HT-29 (cell line): ENCODE data around the gene PPM1D. TPM values are rescaled to one million over a fixed set of nuclear protein-coding genes. Genes with fewer than 3 reads are reported as not detected.
"Not testable (repeated sequence)": the region's sequence is repeated elsewhere in the genome, so short reads cannot be mapped to it uniquely, and the experiment has no call there.

ENCODE experiments used
- DNase-seq: peaks from one replicate; pipeline ENCODE4 v3.0.0-alpha.2; 2015; ENCODE audit warnings: low spot score
- total RNA-seq: library from RNA; depleted of rRNA; stranded (reverse); fragments of >200 nt; shearing (Covaris generic); gene quantifications from 2 replicates; pipeline ENCODE4 v1.2.3, GENCODE V29; 2014

The PPM1D gene
- total RNA-seq, 1 experiment from 2014 or later = 13.1 TPM

DNA sequence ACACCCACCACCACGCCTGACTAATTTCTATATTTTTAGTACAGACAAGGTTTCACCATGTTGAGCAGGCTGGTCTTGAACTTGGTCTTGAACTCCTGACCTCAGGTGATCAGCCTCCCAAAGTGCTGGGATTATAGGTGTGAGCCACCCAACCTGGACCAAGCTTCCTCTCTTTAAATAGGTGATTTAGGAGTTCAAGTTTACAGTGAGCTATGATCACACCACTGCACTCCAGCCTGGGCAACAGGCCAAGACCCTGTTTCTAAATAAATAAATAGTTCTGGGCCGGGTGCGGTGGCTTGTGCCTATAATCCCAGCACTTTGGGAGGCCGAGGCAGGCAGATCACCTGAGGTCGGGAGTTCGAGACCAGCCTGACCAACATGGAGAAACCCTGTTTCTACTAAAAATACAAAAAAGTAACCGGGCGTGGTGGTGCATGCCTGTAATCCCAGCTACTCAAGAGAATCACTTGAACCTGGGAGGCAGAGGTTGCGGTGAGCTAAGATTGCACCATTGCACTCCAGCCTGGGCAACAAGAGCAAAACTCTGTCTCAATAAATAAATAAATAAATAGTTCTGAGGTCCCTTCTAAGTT is 6.5 kb upstream of the PPM1D start:
- not testable (repeated sequence) for DNase-seq

DNA sequence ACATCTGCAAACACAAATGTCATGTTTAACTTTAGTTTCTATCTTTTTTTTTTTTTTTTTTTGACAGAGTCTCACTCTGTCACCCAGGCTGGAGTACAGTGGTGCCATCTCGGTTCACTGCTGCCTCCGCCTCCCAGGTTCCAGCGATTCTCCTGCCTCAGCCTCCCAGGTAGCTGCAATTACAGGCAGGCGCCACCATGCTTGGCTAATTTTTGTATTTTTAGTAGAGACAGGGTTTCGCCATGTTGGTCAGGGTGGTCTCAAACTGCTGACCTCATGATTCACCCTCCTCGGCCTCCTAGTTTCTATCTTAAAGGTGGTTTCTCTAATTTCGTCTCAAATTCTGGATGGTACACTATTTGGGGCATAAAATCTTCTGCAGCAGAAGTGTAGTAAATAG is 5.8 kb upstream of the PPM1D start:
- not testable (repeated sequence) for DNase-seq

DNA sequence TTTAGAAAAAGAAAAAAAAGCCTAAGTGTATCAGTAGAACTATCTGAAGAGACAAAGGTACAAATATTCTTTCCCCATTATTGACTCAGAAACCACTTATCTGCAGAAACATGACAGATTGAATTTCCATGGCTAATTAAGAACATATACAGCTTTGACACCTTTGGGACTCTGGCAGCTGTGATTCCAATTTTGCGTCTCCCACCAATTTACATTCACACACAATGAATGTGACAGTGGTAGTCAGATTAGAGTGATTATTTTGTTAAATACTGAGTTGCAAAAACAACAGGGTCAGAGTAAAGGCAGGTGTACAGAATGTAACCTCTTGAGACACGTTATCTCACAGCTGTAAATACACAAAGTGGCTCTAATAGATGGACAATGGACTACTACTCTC is 5.3 kb upstream of the PPM1D start:
- DNase-seq = no peak

DNA sequence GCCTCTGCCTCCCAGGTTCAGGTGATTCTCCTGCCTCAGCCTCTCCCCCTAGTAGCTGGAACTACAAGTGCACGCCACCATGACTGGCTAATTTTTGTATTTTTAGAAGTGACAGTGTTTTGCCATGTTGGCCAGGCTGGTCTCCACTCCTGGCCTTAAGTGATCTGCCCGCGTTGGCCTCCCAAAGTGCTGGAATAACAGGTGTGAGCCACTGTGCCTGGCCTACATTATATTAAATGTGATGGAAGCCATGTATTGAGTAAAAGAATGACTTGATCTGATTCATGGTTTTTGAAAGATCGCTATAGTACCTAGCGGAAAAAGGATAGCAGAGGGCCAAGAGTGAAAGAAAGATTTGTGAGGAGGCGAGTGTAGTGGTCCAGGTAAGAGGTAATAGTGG is 2.7 kb upstream of the PPM1D start:
- no peak for DNase-seq

DNA sequence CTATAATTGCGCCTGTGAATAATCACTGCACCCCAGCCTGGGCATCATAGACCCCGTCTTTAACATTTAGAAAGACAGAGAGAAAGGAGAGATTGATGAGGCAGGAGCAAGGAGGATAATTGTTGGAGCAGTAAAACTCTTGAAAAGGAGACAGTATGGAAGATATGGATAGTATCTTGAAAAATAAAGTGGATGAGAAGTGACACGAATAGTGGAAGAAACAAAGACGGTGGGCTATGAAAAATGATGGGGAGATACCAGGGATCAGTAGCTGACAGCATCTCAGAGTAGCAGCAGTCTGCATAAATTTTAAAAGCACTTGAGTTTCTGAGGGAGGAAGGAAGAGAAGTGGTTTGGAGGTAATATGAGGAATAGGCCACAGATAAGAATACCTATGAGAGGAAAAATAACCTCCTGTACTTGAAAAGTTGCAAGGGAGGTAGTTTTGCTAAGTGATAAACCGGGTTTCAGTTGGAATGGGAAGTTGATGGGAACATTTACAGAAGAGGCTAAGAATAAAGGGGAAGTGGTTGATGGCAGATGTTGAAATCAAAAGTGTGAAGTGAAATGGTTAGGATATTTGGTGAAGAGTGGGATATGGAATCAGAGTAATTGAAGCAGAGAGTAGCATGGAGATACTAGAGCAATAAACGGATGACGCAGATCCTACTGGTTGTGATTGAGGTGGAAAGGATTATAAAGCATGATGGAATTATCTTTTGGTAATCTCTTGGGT is 1.8 kb upstream of the PPM1D start:
- DNase-seq = no peak

DNA sequence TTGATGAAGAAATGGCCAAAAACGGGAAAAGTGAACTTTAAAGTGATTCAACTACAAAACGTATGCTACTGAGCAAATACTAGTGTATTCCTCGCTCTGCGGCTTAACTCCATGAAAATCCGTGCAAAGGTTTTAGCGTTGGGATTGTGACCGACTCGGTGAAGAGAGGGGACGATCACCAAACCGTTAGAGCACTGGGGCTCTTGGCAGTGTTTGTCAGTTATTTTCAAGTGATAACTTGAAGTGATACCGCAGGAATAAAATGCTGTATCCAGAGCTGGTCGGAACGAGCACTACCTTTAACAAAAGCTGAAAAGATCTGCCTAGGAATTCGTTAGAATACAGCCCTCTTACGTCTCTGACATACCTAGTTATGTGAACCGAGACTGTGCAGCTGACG is 773 bp upstream of the PPM1D start:
- DNase-seq = no peak

DNA sequence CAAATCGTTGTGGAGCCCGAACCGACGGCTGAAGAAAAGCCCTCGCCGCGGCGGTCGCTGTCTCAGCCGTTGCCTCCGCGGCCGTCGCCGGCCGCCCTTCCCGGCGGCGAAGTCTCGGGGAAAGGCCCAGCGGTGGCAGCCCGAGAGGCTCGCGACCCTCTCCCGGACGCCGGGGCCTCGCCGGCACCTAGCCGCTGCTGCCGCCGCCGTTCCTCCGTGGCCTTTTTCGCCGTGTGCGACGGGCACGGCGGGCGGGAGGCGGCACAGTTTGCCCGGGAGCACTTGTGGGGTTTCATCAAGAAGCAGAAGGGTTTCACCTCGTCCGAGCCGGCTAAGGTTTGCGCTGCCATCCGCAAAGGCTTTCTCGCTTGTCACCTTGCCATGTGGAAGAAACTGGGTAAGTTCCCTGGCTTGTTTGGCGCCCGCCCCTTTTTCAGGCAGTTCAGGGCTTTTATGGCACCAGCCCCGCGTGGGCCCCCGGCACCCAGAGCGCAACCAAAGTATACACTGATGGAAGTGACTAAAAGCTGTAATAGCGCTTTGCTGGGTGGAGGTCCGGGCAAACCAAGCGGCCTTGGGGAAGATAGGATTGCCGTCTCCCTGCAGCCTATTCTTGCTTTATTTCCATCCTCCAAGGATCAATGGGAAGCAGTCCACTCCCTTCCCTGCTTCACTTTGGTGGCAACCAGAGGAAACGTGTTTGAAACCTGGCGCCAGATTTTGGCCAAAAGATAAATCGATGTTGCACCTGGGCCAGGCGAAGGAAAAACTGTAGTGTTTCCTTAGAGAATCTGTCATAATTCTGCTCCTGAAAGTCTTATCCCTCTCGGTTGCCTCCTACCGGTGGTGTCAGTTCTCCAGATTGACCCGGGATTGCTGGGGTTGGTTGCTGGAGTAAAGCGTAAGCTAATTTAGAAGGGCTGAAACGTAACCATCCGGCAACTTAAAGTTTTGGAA is 775 bp downstream of the PPM1D start:
- peak; percentile 92 for DNase-seq

DNA sequence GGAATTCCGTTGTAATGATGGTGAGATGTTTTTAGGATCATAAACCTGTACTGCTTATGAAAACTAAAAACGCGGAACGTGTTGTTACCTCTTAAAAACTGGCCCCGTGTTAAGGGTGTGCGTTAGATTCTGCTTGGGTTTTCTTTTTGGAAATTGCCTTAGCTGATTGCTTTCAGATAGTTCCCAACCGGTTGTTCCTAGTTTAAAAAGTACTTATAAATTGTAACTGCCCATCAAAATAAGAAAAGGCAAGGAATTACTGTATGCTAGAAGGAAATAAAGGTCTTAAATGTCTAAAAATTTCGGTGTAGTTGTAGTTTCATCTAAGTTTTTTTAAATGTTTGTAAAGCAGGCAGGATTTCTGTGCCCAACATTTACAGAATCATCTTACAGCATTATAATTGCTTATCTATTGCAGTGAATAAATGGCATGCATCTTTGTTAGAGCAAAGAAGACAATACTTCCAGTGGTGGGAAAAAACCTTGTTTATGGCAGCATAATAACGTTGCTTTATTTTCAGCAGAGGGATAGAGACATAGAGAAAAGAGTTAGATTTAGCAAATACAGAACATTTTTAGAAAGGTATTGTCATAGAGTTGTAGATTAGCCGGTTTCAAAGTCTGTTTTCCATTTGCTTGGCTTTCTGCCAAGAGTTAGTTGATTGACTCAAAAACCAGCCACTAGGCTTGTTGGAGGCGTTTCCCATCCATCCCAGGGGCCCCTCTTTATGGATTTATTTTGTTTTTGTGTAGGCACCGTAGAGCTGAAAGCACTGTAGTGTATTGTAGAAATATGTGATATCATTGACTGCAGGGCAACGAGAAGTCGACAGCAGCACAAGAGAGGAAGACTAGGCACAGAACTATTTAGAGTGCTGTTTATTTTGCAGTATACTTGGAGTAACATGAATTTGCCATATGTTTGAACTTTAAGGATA is 1.7 kb downstream of the PPM1D start:
- DNase-seq = peak; percentile 81

DNA sequence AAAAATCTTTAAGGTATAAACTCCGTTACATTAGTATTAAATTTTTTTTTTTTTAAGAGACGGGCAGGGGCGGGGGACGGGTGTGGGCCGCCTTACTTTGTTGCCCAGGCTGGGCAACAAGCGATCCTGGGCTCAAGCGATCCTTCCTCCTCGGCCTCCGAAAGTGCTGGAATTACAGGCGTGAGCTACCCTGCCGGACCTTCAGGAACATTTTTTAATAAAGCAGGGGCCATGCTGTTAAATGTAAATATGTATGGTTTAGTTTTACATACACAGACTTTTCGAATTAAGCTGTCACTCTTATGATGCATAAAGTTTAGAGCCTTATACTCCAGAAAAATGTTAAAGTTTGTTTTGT is 2.4 kb downstream of the PPM1D start:
- no peak for DNase-seq

DNA sequence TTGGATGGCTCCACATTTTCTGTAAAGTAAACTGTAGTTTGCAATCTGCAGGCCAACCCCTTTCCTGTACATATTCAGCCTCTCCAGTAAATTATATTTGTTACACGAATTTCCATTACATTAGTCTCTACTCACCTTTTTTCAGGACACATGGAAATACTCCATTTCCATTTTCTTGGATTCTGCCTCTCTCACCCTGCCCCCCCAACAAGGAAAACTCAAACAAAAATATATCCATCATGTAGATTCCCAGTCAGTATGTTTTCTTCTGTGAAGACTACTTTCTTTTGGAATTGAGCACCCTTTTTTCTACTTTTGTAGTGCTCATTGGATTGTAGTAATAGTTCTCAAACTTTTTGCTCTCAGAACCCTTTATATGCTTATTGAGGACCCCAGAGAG is 2.9 kb downstream of the PPM1D start:
- no peak for DNase-seq

DNA sequence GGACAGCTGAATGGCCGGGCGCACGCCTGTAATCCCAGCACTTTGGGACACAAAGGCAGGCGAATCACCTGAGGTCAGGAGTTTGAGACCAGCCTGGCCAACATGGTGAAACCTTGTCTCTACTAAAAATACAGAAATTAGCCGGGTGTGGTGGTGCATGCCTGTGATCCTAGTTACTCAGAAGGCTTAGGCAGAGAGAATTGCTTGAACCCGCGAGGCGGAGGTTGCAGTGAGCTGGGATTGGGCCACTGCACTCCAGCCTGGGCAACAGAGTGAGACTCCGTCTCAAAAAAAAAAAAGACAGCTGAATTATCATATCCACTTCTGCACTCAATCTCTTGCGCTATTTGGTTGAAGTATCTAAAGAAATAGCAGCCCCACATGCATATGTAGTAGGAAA is 3.5 kb downstream of the PPM1D start:
- not testable (repeated sequence) for DNase-seq

DNA sequence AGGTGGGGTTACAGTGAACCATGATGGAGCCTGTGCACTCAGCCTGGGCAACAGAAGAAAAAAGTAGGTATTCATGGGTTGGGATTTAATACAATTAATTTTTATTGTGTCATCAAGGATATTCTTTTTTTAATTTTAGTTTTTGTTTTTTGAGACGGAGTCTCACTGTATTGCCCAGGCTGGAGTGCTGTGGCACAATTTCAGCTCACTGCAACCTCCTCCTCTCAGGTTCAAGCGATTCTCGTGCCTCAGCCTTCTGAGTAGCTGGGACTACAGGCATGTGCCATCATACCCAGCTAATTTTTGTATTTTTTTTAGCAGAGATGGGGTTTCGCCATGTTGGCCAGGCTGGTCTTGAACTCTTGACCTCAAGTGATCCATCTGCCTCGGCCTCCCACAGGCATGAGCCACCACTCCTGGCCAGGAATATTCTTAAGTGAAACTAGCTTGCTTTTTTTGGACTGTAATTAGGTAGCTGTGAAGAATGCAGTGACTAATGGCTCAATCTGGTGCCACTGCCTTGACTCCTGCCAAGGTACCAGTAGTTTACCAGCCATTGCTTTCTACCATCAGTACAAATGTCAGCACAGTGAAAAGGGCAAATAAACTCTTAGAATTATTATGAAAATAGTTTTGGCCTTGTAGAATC is 4.8 kb downstream of the PPM1D start:
- DNase-seq = no peak

DNA sequence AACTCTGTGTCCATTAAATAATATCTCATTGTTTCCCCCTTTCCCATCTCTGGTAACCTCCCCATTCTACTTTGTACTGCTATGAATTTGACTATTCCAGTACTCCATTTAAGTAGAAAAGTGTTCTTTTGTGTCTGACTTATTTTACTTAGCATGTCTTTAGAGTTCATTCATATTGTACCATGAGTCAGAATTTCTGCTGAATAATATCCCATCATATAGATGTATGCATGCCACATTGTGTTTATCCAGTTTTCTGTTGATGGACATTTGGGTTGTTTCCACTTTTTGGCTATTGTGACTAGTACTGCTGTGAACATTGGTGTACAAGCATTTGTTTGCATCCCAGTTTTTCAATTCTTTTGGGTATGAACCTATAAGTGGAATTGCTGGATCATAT is 6.0 kb downstream of the PPM1D start:
- DNase-seq = no peak

DNA sequence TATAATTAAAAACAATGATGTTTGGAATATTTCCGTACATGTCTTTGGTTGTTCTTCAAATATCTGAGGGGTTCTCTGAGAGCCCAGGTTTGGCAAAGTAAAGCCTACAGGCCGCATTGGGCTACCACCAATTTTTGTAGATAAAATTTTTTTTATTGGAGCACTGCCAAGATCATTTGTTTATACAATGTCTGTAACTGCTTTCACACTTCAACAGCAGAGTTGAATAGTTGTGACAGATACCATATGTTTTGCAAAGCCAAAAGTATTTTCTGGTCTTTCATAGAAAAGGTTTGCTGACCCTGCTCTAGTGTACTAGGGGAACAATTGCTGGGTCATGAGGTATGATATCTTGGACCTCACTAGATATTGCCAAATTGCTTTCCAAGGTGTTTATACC is 10.5 kb downstream of the PPM1D start:
- DNase-seq = no peak

DNA sequence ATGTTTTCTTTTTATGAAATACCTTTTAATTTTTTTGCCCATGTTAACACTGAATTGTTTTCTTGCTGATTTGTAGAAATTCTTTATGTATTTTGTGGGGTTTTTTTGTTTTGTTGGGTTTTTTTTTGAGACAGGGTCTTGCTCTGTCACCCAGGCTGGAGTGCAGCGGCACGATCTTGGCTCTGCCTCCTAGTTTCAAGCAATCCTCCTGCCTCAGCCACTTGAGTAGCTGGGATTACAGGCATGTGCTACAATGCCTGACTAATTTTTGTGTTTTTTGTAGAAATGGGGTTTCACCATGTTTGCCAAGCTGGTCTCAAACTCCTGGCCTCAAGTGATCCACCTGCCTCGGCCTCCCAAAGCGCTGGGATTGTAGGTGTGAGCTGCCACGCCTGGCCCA is 11.3 kb downstream of the PPM1D start:
- not testable (repeated sequence) for DNase-seq

DNA sequence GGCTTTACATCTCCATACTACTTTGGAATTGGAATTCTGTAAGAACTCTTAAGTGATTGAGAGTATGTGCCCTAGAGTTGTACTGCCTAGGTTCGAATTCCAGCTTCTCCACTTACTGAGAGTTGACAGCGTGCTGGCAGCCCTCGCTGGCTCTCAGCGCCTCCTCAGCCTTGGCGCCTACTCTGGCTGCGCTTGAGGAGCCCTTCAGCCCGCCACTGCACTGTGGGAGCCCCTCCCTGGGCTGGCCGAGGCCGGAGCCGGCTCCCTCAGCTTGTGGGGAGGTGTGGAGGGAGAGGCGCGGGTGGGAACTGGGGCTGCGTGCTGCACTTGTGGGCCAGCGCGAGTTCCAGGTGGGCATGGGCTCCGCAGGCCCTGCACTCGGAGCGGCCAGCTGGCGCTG is 13.3 kb downstream of the PPM1D start:
- no peak for DNase-seq

DNA sequence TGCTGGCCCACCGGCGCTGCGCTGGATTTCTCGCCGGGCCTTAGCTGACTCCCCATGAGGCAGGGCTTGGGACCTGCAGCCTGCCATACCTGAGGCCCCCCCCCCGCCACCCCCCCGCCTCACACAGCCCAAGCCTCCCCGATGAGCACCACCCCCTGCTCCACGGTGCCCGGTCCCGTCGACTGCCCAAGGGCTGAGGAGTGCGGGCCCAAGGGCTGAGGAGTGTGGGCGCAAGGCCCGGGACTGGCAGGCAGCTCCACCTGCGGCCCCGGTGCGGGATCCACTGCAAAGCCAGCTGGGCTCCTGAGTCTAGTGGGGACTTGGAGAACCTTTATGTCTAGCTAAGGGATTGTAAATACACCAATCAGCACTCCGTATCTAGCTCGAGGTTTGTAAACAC is 13.8 kb downstream of the PPM1D start:
- DNase-seq = not testable (repeated sequence)

DNA sequence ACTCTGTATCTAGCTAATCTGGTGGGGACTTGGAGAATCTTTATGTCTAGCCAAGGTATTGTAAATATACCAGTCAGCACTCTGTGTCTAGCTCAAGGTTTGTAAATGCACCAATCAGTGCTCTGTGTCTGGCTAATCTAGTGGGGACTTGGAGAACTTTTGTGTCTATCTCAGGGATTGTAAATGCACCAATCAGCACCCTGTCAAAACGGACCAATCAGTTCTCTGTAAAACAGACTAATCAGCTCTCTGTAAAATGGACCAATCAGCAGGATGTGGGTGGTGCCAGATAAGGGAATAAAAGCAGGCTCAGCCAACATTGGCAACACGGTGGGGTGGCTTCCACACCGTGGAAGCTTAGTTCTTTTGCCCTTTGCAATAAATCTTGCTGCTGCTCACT is 14.3 kb downstream of the PPM1D start:
- not testable (repeated sequence) for DNase-seq

DNA sequence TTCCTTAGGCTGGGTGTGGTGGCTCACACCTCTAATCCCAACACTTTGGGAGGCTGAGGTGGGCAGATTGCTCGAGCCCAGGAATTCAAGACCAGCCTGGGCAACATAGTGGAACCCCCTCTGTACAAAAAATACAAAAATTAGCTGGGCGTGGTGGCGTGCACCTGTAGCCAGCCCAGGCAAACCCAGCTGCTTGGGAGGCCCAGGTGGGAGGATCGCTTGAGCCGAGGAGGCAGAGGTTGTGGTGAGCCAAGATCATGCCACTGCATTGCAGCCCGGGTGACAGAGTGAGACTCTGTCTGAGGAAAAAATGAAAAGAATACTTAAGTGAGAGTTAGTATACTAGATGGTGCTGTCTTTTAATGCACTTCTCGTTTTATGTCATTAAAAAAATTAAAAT is 15.1 kb downstream of the PPM1D start:
- no peak for DNase-seq

DNA sequence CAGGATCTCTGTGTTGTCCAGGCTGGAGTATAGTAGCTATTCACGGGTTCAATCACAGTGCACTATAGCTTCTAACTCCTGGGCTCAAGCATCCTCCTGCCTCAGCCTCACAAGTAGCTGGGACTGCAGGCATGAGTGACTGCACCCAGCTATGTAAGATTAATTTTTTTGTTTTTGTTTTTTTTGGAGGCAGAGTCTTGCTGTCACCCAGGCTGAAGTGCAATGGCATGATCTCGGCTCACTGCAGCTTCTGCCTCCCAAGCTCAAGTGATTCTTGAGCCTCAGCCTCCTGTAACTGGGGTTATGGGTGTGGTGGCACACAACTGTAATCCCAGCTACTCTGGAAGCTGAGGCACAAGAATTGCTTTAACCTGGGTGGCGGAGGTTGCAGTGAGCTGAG is 15.8 kb downstream of the PPM1D start:
- no peak for DNase-seq

DNA sequence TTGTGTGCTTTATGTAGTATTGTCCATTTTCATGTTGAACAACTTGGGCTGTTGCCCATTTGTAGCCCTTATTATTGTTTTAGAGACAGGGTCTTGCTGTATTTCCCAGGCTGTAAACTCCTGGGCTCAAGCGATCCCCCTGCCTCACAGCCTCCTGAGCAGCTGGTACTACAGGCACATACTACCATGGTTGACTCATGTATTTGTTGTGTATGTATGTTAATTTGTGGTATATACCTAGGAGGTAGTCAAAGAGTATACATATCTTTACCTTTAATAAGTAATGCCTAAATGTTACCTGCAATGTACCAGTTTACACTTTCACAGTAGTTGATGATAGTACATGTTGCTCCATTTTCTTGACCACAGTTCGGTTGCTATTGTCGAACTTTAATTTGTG is 18.1 kb downstream of the PPM1D start:
- DNase-seq = no peak
